CD4-positive, alpha-beta T cell treated with Interleukin-17A for 1 hour (primary cell): ENCODE measurements around the gene ABCG1.

Experiments
- DNase-seq: peaks from one replicate; pipeline ENCODE4 v3.0.0-alpha.2; 2020

ABCG1 gene

GRCh38 chr21:42191696-42192595, 27.0 kb upstream of the ABCG1 start:
- peak; percentile 18 for DNase-seq

- peak; percentile 61 for DNase-seq
Measured at GRCh38 chr21:42193131-42193671, 25.7 kb upstream of the ABCG1 start.

DNA sequence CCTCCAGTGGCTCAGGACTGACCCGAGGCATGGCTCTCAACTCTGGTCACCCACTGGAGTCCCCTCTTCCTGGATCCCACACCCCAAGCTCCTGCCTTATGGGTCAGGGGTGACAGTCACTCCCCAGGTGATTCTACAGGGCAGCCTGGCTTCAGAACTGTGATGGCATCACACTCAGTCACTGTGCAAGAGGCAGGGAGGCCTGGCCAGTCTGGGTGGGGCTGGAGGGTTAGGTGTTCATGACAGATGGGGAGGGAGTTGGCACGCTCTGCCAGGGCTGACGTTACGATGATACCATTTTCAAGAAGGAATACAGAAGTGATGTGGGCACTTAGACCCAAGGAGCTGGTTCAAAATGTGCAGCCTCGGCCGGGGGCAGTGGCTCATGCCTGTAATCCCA, 25.2 kb upstream of the ABCG1 start:
- no peak for DNase-seq

GRCh38 chr21:42194863-42195262, 24.1 kb upstream of the ABCG1 start:
- DNase-seq = no peak

- DNase-seq = no peak
Measured at GRCh38 chr21:42195378-42196031, 23.4 kb upstream of the ABCG1 start.

DNA sequence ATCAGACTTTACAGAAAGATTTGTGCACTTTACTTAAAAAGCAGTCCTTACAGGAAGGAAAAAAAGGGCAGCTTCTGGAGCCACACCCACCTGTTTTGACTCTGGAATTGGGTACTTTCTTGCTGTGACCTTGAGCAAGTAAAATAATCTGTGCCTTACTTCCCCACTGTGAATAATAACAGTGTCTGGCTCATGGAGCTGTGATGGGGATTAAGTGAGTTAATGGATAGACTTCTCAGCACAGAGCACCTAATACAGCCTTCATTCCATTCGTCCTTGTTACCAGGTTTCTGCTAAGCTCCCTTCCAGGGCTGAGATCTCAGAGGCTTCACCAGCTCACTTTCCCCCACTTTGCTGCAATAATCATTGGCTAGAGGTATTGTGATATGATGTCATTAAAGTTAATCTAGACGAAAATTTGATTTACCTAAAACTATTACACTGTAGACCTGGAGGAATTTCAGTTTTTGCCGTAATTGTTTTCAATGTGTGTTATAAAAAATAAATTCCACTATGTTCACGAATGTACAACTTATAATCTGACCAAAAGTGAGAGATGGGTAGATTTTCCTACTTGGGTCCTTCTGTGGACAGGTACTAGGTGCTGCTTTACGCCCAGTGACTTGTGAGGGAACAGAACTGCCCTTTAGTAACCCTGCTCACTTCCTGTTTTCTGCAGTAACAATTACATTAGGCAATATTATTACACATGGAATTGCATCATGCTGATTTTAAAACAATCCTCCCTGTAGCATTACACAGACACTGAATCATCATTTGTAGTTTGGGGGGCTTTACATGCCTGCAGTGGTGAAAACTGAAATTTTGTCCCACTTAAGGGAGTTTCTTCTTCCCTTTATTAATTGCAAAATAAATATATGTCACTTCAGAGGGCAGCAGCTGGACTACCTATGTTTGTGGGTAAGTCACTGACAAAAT, 19.7 kb upstream of the ABCG1 start:
- DNase-seq = peak; percentile 53

- DNase-seq = no peak
Measured at GRCh38 chr21:42199868-42200463, 19.0 kb upstream of the ABCG1 start.

- peak; percentile 28 for DNase-seq
Measured at GRCh38 chr21:42200906-42201614, 17.9 kb upstream of the ABCG1 start.

DNA sequence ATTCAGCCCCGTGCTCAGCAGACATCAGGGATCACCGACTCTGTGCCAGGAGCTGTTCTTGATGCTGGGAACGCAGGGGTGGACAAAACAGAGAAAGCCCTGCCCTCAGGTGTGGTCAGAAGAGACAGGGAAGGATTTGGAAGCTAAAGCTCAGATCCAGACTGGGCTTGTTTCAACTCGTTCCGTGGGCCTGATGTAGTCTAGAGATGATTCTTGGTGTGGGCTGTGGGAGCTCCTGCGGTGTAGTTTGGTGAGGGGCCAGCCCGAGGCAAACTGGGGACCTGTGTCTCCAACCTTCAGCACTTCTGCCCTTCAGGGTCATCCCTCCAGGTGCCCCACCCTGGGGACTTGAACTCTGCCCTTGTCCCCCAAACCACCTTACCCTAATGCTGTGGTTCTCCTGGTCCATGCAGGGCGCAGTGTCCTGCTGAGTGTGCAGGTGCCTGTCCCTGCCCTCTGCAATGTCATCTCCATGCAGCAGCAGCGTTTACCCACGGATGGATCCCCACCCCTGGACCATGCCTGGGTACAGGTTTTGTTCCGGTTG, 17.3 kb upstream of the ABCG1 start:
- no peak for DNase-seq

DNA sequence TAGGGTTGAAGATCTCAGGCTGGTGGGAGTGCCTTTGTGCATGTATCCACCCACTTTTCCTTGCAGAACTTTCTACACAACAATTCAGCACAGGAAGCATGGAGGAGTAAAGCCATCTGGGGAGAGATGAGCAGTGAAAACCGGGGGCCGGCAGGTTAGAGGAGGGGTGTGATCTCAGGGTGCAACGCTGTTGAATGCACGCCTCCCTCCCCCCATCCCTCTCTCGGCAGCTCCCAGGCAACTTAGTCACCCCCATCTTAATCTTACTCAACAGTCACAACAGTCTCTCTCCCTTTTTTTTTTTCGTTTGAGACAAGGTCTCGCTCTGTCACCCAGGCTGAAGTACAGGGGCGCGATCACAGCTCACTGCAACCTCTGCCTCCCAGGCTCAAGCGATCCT, 16.6 kb upstream of the ABCG1 start:
- no peak for DNase-seq

DNA sequence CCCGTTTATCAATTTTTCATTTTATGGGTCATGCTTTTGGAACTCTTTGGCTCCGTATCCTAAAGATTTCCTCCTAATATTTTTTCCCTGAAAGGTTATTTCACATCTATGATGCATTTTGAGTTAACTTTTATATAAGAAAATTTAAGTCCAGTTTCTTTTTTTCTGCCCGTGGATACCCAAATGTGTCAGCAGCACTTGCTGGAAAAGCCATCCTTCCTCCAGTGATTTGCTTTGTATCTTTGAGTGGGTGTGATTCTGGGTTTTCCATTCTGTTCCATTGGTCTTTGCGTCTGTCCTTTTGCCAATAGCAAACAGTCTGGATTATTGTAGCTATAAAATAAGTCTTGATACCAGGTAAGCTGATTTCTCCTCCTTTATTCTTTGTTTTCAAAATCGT, 15.6 kb upstream of the ABCG1 start:
- no peak for DNase-seq

DNA sequence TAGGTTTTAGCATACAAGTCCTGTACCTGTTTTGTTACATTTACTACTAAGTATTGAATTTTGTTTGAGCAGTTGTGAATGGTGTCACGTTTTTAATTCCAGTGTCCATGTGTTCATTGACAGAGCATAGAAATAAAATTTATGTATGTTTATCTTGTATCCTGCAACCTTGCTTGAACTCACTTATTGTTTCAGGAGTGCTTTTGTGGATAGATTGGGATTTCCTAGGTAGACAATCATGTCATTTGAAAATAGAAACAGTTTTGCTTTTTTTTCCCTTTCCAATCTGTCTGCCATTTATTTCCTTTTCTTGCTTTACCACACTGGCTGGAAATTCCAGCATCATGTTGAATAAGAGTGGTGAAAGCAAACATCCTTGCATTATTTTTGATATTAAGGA, 15.0 kb upstream of the ABCG1 start:
- no peak for DNase-seq

- DNase-seq = no peak
Measured at GRCh38 chr21:42207426-42207825, 11.5 kb upstream of the ABCG1 start.

DNA sequence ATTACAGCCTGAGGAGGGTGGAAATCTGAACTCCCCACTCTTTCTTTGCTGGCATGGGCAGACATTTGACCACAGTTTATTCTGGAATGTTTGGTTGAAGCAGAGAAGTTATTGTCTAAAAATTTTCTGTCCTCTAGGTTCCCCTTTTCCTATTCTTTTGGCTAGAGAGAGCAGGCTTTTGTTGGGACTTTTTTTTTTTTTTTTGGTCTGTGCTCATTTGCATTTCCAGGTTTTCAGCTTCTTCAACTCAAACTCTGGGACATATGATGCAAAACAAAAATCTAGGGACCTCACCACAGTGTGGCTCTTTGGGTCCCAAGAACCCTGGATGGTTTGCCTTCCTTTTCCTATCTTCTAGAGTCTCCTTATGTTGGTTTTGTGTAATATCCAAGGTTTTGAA, 10.9 kb upstream of the ABCG1 start:
- DNase-seq = no peak

DNA sequence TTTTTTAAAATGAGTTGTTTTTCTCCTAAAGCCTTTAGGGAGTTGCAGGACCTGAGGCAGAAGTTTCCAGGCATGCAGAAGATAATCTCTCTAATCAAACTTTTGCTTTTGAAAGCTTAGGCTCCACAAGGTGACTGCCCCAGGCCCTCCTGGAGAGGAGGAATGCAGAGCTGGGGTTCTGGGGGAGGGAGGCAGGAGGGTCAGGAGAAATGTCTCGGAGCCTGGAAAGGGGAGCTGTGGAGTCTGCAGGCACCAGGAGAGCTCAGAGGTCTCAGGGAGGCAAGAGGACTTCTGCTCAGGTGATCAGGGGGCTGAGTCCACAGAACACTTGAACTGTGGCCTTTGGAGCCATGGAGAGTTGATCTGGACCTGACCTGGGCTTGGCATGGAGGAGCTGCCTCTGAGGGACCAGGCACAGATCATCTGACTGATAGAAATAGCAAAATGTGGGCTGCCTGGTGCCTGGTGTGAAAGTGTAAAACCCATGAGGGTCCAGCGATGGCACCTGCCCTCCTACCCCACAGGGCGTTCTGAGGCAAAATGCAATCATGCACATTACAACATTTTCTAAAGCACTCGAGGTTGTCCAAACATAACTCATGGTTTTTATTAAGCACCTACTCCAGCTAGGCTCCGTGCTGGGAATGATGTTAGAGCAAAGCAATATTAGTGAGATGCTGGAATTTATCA, 10.0 kb upstream of the ABCG1 start:
- DNase-seq = no peak

DNA sequence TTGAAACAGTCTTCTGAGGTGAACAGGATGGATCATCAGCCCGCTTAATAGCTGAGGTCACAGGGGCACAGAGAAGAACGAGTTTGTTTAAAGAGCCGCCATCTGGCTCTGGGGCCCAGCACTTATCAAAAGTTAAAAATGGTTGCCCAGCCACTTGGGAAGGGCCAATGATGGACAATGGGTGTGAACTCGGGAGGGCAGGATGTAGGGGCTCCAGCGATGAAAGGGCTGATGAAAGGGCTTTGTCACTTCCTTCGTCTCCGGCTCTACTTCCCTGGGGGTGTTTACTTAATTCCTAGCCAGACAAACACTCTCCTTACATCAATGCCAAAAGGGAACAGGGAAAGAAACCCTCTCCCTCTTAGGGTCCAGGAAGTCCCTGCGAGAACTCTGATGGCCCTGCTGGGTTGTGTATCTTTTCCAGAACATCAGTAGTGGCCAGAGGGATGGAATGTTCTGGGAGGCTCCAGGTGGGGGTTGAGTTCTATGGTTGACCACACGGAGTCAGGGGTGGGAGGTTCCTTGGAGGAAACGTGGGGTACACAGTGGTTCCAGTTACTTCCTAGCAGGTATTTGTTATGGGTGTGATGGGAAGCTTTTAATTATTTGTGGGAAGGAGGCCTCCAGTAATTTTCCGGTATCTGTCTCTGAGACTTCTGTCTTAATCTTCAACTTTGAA, 9.0 kb upstream of the ABCG1 start:
- no peak for DNase-seq

DNA sequence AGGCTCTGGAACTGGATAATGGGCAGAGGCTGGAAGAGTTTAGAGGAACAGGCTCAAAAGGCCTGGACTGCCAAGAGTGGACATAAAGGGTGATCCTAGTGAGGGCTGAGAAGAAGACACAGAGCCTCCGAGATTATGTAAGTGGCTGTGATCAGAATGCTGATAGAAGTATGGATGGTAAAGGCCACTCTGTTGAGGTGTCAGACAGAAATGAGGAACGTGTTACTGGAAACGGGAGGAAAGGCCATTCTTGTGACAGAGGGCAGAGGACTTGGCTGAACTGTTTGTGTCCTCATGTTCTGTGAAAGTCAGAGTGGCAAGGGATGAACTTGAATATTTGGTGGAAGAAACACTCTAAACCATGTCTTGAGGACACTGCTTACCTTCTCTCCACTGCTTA, 6.7 kb upstream of the ABCG1 start:
- DNase-seq = no peak

DNA sequence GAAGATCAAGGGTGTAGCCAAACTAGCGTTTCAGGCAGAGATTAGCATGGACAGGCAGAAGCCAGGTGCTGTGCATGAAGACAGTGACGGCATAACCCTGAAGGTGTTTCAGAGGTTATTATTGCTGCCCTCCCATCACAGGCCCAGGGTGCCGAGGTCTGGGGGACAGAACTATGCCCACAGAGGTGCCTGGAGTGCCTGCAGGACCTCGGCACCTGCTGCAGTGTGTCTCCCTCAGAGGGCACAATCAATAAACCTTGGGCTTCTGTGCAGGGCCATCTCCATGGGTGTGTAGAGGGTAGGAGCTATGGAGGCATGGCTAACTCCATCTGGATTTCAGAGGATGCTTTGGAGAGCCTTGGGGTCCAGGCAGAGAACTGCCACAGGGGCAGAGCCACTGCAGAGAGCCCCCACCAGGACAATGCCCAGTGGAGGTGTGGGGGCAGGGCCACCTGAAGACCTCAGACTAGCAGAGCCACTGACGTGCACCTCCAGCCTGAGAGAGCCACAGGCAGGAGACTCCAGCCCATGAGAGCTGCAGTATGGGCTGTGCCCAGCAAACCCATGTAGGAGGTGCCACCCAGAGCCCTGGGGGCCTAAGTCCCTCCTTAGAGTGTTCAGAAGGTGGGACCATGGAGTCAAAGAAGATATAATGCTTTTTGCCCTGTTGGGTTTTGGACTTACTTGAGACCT, 5.7 kb upstream of the ABCG1 start:
- DNase-seq = no peak

- DNase-seq = no peak
Measured at GRCh38 chr21:42214081-42214750, 4.7 kb upstream of the ABCG1 start.
